ENCODE data around the gene PTPN14. TPM values are rescaled to one million over a fixed set of nuclear protein-coding genes. Genes with fewer than 3 reads are reported as not detected.

The PTPN14 gene
- polyA plus RNA-seq, 1 experiment: 29.4 TPM

- ChIA-PET CTCF (interaction anchor here (0.9 to 1.4 kb wide), 3 partner anchors 13 to 123 kb away, joined by 3 to 6 read pairs (median 3); no protein-coding TSS in a partner anchor), POLR2A (interaction anchor here (1.0 kb wide), 1 partner anchor 97 kb away, joined by 4 read pairs; the partner anchor contains the start of gene PTPN14)
- no peak for TF ChIP-seq CTCF (IDR thresholded peaks at IDR 0.05; ENCODE audit: insufficient read depth, low read depth, low read length)
- Histone ChIP-seq H3K36me3 (ENCODE audit: control insufficient read depth, insufficient read depth, low read length) (no peaks in the 10 kb centered on the region; the same call in 1 of the 2 replicates), H3K27me3 (ENCODE audit: control insufficient read depth, insufficient read depth, low read length) (no peaks in the 10 kb centered on the region), H3K4me3 (ENCODE audit: low read depth, low read length) (no peak overlapping the region)
- no peak for DNase-seq (ENCODE audit: low read depth)
These were observed 96.6 kb downstream of the PTPN14 start for GRCh38 chr1:214454569-214455396.

GRCh38 chr1:214453109-214453722 is 98.2 kb downstream of the PTPN14 start:
- TF ChIP-seq CTCF (IDR thresholded peaks at IDR 0.05; ENCODE audit: insufficient read depth, low read depth, low read length): no peak
- ChIA-PET POLR2A (interaction anchor here (0.5 kb wide), 1 partner anchor 1440 kb away, joined by 3 read pairs; no protein-coding TSS in a partner anchor), CTCF (interaction anchor here (1.0 to 1.3 kb wide), 3 partner anchors 17 to 121 kb away, joined by 3 to 5 read pairs (median 3); no protein-coding TSS in a partner anchor)
- no peaks in the 10 kb centered on the region for H3K27me3 ChIP-seq (ENCODE audit: control insufficient read depth, insufficient read depth, low read length)
- DNase-seq (ENCODE audit: low read depth): no peak
- no peaks in the 10 kb centered on the region; the same call in 1 of the 2 replicates for H3K36me3 ChIP-seq (ENCODE audit: control insufficient read depth, insufficient read depth, low read length)
- H3K4me3 ChIP-seq (ENCODE audit: low read depth, low read length): no peak overlapping the region

GRCh38 chr1:214452152-214452784 is 99.1 kb downstream of the PTPN14 start:
- CTCF ChIA-PET: interaction anchor here (1.0 to 1.3 kb wide), 3 partner anchors 17 to 120 kb away, joined by 3 to 5 read pairs (median 3); no protein-coding TSS in a partner anchor
- POLR2A ChIA-PET: interaction anchor here (0.7 kb wide), 1 partner anchor 86 kb away, joined by 3 read pairs; no protein-coding TSS in a partner anchor
- no peak for TF ChIP-seq CTCF (IDR thresholded peaks at IDR 0.05; ENCODE audit: insufficient read depth, low read depth, low read length)

GRCh38 chr1:214451596-214451995 is 99.8 kb downstream of the PTPN14 start:
- ChIA-PET CTCF (interaction anchor here (0.9 to 1.4 kb wide), 2 partner anchors 26 to 55 kb away, joined by 3 to 5 read pairs; no protein-coding TSS in a partner anchor), POLR2A (no interaction called here)
- no peaks in the 10 kb centered on the region for H3K27me3 ChIP-seq (ENCODE audit: control insufficient read depth, insufficient read depth, low read length)
- no peak overlapping the region for H3K4me3 ChIP-seq (ENCODE audit: low read depth, low read length)
- DNase-seq (ENCODE audit: low read depth): no peak
- H3K36me3 ChIP-seq (ENCODE audit: control insufficient read depth, insufficient read depth, low read length): no peaks in the 10 kb centered on the region; the same call in 1 of the 2 replicates
- no peak for TF ChIP-seq CTCF (IDR thresholded peaks at IDR 0.05; ENCODE audit: insufficient read depth, low read depth, low read length)

More at GRCh38 chr1:214452152-214452784, 99.1 kb downstream of the PTPN14 start:
- Histone ChIP-seq H3K27me3 (ENCODE audit: control insufficient read depth, insufficient read depth, low read length) (no peaks in the 10 kb centered on the region), H3K4me3 (ENCODE audit: low read depth, low read length) (no peak overlapping the region), H3K36me3 (ENCODE audit: control insufficient read depth, insufficient read depth, low read length) (no peaks in the 10 kb centered on the region; the same call in 1 of the 2 replicates)
- DNase-seq (ENCODE audit: low read depth): no peak

All from BJ (cell line).